Kidney (tissue), 14 donors: ENCODE measurements around the gene MSMP. TPM values are rescaled to one million over a fixed set of nuclear protein-coding genes. Genes with fewer than 3 reads are reported as not detected.
A peak's percentile ranks its signal among the peaks of the same experiment; 100 is the strongest.

Experiments
- DNase-seq, 5 donors: peaks; one replicate each; pipeline ENCODE4 v3.0.0-alpha.2; 2013 to 2020
- FAIRE-seq: peaks from 2 replicates; lab custom pipeline; 2012; peaks lifted over from hg19 to GRCh38; lab: Jason Lieb, UNC
- H3K27ac ChIP-seq, 2 donors: one replicate each; pipeline ENCODE4 v1.7.0; 2013; ENCODE audit warnings: low read depth in 2 of 2, low read length in 2 of 2, inconsistent platforms in 1 of 2
- H3K27me3 ChIP-seq: one replicate; pipeline ENCODE4 v1.7.1; 2013; ENCODE audit warnings: low read length, inconsistent platforms; ENCODE audit not compliant: control insufficient read depth, insufficient read depth
- H3K36me3 ChIP-seq, 3 donors: one replicate each; pipeline versions ENCODE4 v1.7.0 to v1.7.1; 2013; ENCODE audit warnings: low read length in 3 of 3, control low read depth in 1 of 3, inconsistent platforms in 1 of 3; ENCODE audit not compliant: insufficient read depth in 3 of 3, control insufficient read depth in 2 of 3
- H3K4me1 ChIP-seq, 3 donors: one replicate each; pipeline versions ENCODE4 v1.7.0 to v1.7.1; 2013; ENCODE audit warnings: low read length in 3 of 3, inconsistent platforms in 1 of 3, low read depth in 1 of 3; ENCODE audit not compliant: control insufficient read depth in 2 of 3, insufficient read depth in 2 of 3
- H3K4me3 ChIP-seq, 3 donors: one replicate each; pipeline versions ENCODE4 v1.7.0 to v1.8.1; 2013; ENCODE audit warnings: low read length in 3 of 3, control low read depth in 1 of 3, inconsistent platforms in 1 of 3
- H3K9ac ChIP-seq, 3 donors: one replicate each; pipeline versions ENCODE4 v1.7.0 to v1.7.1; 2013; ENCODE audit warnings: low read length in 3 of 3, control low read depth in 1 of 3, inconsistent platforms in 1 of 3
- H3K9me3 ChIP-seq, 3 donors: one replicate each; pipeline versions ENCODE4 v1.7.0 to v1.7.1; 2013; ENCODE audit warnings: low read length in 3 of 3, control low read depth in 1 of 3, inconsistent platforms in 1 of 3; ENCODE audit not compliant: control insufficient read depth in 2 of 3, insufficient read depth in 1 of 3
- CTCF ChIP-seq: IDR thresholded peaks from 3 replicates; pipeline ENCODE4 v1.5.1; 2012; ENCODE audit warnings: mild to moderate bottlenecking, moderate library complexity, borderline replicate concordance; ENCODE audit not compliant: insufficient read depth; ENCODE audit errors: extremely low read depth
- intact Hi-C: fragments of 100-400 bp; cut with DNase I; formaldehyde crosslinking; loops from one replicate; pipeline ENCODE4 v1.11.1; 2022
- polyA plus RNA-seq: library from polyadenylated mRNA; stranded (reverse); fragments of 350-450 nt; fragmentation: Illumina TruSeq; extraction: RNeasy Lipid Tissue Mini Kit (QIAGEN cat#74804); gene quantifications from one replicate; pipeline ENCODE4 v1.2.3, GENCODE V29; 2014; ENCODE audit warnings: low read depth, low replicate concordance; ENCODE audit not compliant: insufficient read depth
- total RNA-seq: library from RNA; stranded (reverse); fragmentation: NEBNext Ultra II Directional; extraction: Animal tissue kit (Norgen Biotek cat#: 25700); gene quantifications from one replicate; pipeline ENCODE4 v1.2.1, GENCODE V29; 2021
- donor health status: control.
- donor health status: control.
- donor health status: control.
- donor health status: control.
- donor health status: control.
- donor health status: DM: yes; HTN: yes; CAD: no.
- donor health status: Normal renal cell carcinoma (clear cell type).

MSMP gene
- total and polyA plus RNA-seq, 2 donors from 2014 or later, result 0.47 TPM; not detected in 1

DNA sequence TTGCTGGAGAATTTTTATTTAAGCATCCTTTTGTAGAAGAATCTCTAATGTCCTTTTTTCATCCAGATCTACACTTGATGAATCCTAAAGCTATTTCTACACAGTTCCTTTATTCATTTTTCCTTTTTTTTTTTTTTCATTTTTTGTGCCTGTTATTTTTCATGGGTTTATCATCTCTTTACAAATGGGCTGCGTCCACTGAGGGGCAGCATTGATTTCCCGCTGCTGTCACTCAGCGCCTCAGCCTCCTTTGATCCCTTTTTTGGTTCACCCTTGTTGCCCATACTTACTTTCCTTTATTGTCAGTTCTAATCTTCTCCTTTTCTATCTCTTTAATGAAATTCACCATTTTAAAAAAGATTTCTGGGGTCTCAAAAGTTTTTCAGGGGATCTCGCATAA is 5.7 kb upstream of the MSMP start:
- DNase-seq, result no peak
- no peaks in the 10 kb centered on the region for H3K36me3 ChIP-seq
- H3K4me3 ChIP-seq, result no peak overlapping the region
- peaks cover 0 to 11% (median 4%) of the 10 kb centered on the region in 3 donors for H3K4me1 ChIP-seq
- no peak overlapping the region for H3K27ac ChIP-seq
- H3K27me3 ChIP-seq, result no peaks in the 10 kb centered on the region
- no peak overlapping the region for H3K9ac ChIP-seq
- H3K9me3 ChIP-seq, result no peaks in the 10 kb centered on the region
- no peak for FAIRE-seq
- no peak for TF ChIP-seq CTCF
- intact Hi-C loops, result no loop called here

- FAIRE-seq, result no peak
- no peak overlapping the region for H3K9ac ChIP-seq
- H3K4me3 ChIP-seq, result no peak overlapping the region
- peak overlapping the region in 1 of 2 donors; percentile 30 for H3K27ac ChIP-seq
- intact Hi-C loops, result no loop called here
- DNase-seq, result peak in 2 of 5 donors; percentile 16 to 33
- TF ChIP-seq CTCF, result no peak
- H3K36me3 ChIP-seq, result peaks cover 0 to 7% (median 6%) of the 10 kb centered on the region in 3 donors
- no peaks in the 10 kb centered on the region for H3K27me3 ChIP-seq
- H3K9me3 ChIP-seq, result no peaks in the 10 kb centered on the region
- peaks cover 0 to 11% (median 4%) of the 10 kb centered on the region in 3 donors for H3K4me1 ChIP-seq
Observed at GRCh38 chr9:35758475-35759050, 4.5 kb upstream of the MSMP start.

DNA sequence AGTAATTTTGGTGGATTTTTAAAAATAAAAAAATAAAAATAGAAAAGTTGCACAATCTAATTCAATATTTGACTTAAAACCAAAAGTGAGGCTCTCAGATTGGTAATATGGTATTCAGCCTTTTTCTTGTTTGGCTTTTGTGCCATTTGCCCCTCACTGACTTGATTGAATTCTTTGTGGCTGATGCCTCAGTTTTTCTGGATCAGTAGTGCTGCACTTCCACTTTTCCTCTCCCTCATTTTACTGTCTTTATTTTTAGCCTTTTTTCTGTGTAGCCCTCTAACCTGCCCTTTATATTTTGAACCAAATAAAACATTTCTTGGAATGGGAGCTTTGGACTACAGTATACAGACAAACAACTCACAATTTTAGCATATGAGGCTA is 3.8 kb upstream of the MSMP start:
- Histone ChIP-seq H3K4me3 (peak overlapping the region in 2 of 3 donors; percentile 74 to 79), H3K9me3 (no peaks in the 10 kb centered on the region), H3K27ac (no peak overlapping the region), H3K36me3 (peaks cover 0 to 13% (median 10%) of the 10 kb centered on the region in 3 donors), H3K4me1 (peaks cover 0 to 11% (median 4%) of the 10 kb centered on the region in 3 donors), H3K27me3 (no peaks in the 10 kb centered on the region), H3K9ac (peak overlapping the region in 2 of 3 donors; percentile 71 to 93)
- DNase-seq (no peak), FAIRE-seq (no peak)
- intact Hi-C loops, result no loop called here
- no peak for TF ChIP-seq CTCF
